HG03060 (cell line): Measurements from ENCODE around the gene STPG2.

Experiments
- ATAC-seq: cut with Tn5 transposase; IDR thresholded peaks from one replicate; pipeline ENCODE4 v1.9.1; 2021; ENCODE audit warnings: low read depth, moderate number of reproducible peaks; ENCODE audit not compliant: unreplicated experiment

The STPG2 gene

DNA sequence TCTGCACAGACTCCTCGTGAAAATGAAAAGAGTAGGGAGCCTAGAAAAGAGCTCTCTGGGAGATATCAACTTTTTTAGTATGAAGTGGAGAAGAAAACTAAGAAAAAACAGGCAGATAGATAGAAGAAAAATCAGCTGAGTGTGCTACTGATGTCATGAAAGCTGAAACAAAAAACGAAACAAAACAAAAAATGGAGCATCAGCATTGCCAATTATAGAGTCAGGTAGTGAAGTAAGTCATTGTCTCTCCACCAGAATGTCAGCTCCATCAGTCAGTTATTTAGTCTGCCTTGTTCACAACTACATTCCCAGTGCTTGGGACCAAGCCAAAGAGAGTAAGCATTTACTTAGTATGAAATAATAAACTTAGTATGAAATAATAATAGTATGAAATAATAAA is 595.1 kb downstream of the STPG2 start:
- ATAC-seq, result no peak

DNA sequence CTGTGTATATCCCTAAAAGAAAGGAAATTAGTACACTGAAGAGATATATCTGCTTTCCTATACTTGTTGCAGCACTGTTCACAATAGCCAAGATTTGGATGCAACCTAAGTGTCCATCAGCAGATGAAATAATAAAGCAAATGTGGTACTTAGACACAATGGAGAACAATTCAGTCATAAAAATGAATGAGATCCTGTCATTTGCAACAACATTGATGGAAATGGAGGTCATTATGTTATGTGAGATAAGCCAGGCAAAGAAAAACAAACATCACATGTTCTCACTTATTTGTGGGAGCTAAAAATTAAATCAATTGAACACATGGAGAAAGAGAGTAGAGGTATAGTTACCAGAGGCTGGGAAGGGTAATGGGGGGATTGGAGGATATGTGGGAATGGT is 611.9 kb downstream of the STPG2 start:
- no peak for ATAC-seq

DNA sequence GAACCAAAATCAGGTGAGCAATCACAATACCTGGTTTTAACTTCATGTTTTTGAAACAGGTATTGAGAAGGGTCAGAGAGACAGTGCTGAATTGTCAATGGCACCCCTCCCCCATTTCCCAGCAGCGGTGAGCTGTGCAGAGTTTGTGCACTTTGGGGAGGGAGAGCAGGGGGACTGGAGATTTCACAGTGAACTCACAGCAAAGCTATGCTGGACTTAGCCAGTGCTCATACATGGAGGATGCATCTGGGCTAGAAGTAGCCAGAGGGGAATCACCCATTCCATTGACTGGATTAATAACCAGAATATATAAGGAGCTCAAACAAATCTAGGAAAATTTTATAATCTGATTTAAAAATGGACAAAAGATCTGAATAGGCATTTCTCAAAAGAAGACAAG is 612.6 kb downstream of the STPG2 start:
- no peak for ATAC-seq

DNA sequence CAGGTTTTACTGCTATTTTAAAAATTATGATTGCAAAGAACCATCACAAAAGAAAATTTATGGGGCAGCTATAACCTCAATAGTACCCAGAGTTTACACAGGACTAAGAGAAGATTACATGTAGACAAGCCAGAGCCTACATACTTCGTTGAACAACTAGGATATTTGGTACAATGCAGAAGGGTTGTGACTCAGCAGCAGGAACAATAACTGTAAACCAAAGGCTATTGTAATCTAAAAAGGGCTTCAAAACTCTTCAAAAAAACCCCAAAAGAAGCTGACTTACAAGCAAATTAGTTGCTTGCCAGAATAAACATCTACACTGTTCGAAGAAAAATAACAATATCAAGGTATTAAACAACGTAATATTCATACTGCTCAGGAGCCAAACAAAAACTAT is 618.0 kb downstream of the STPG2 start:
- no peak for ATAC-seq

DNA sequence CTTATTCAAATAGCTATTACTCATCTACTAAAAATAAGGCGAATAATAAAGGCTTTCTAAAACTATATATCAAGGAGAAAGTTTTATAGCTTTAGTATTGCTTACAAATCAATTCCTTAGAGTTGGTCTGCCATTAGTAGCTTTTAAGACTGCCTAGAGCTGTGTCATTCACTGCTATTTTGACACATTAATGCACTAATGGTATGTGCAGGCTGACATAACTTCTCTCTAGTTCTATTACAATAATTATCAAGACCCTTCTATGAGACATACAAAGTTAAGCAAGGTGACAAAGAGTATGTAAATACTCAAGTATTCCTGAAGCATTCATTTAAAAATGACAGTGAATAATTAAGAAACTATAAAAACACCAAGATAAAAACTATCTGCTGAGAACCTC is 625.3 kb downstream of the STPG2 start:
- no peak for ATAC-seq

DNA sequence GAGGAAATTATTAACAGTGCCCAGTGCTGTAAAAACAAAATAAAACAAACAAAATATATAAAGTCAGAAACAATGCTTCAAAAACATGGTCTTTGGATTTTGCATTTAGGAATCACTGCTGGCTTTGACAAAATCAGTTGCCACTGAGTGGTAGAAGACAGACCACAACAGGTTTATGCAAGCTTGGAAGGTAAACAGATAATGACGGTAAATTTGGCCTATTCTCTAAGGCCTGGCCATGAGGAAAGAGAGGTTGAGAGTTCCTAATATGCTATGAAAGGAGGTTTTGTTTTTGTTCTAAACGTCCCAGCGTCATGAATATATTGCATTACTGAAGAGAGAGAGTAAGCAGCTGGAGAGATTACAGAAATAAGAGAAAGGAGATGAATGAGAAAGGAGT is 629.4 kb downstream of the STPG2 start:
- no peak for ATAC-seq
